ENCODE data around the gene PCGF1.

PCGF1 gene

GRCh38 chr2:74457549-74458131 lies 49.9 kb downstream of the PCGF1 start:
- TF ChIP-seq CTCF (IDR thresholded peaks at IDR 0.05; ENCODE audit: poor library complexity, severe bottlenecking), result no peak
- Histone ChIP-seq H3K36me3 (ENCODE audit: low read depth) (peaks cover 17% of the 10 kb centered on the region), H3K9me3 (ENCODE audit: severe bottlenecking) (no peaks in the 10 kb centered on the region), H3K27me3 (ENCODE audit: insufficient read depth, poor library complexity, severe bottlenecking) (no peaks in the 10 kb centered on the region), H3K4me1 (ENCODE audit: insufficient read depth, poor library complexity, severe bottlenecking) (peaks cover 12% of the 10 kb centered on the region), H3K4me3 (ENCODE audit: severe bottlenecking) (peak overlapping the region; percentile 60), H3K27ac (ENCODE audit: poor library complexity, severe bottlenecking) (peak overlapping the region; percentile 85)
- ATAC-seq (ENCODE audit: low read depth) (peak; percentile 27), DNase-seq (ENCODE audit: low spot score) (peak; percentile 79)

- H3K4me1 ChIP-seq (ENCODE audit: insufficient read depth, poor library complexity, severe bottlenecking), result peaks cover 12% of the 10 kb centered on the region
- no peak for TF ChIP-seq CTCF (IDR thresholded peaks at IDR 0.05; ENCODE audit: poor library complexity, severe bottlenecking)
These were observed 50.4 kb downstream of the PCGF1 start for GRCh38 chr2:74457129-74457548.

More at GRCh38 chr2:74457129-74457548, 50.4 kb downstream of the PCGF1 start:
- peaks cover 13% of the 10 kb centered on the region for H3K36me3 ChIP-seq (ENCODE audit: low read depth)
- ATAC-seq (ENCODE audit: low read depth) (no peak; the same call in 2 of the 3 replicates), DNase-seq (ENCODE audit: low spot score) (no peak)
- peak overlapping the region; percentile 60 for H3K4me3 ChIP-seq (ENCODE audit: severe bottlenecking)
- no peaks in the 10 kb centered on the region for H3K27me3 ChIP-seq (ENCODE audit: insufficient read depth, poor library complexity, severe bottlenecking)
- H3K27ac ChIP-seq (ENCODE audit: poor library complexity, severe bottlenecking), result peak overlapping the region; percentile 85
- no peaks in the 10 kb centered on the region for H3K9me3 ChIP-seq (ENCODE audit: severe bottlenecking)

All from RWPE2 (cell line).